DOHH2 (cell line): ENCODE data around the gene BDKRB2.

Experiments used
- H3F3A ChIP-seq: fragments of 200-600 bp; sonication (generic), shearing (Covaris generic); 2 replicates; pipeline ENCODE4 v1.6.0; 2016; ENCODE audit warnings: antibody characterized with exemption, mild to moderate bottlenecking; ENCODE audit not compliant: control insufficient read depth, insufficient read depth
- H3K27ac ChIP-seq: fragments of 200-600 bp; sonication (generic); 2 replicates; pipeline ENCODE4 v1.5.1; 2014; ENCODE audit warnings: low read depth, mild to moderate bottlenecking, low read length, moderate library complexity
- H3K27me3 ChIP-seq: fragments of 200-600 bp; sonication (generic); 2 replicates; pipeline ENCODE4 v1.6.1; 2014; ENCODE audit warnings: mild to moderate bottlenecking, low read length, mixed read lengths; ENCODE audit not compliant: control insufficient read depth
- H3K36me3 ChIP-seq: fragments of 200-600 bp; sonication (generic); 2 replicates; pipeline ENCODE4 v1.6.1; 2014; ENCODE audit warnings: mild to moderate bottlenecking, low read length, moderate library complexity, mixed read lengths; ENCODE audit not compliant: control insufficient read depth
- H3K4me1 ChIP-seq: fragments of 200-600 bp; sonication (generic); 2 replicates; pipeline ENCODE4 v1.6.1; 2014; ENCODE audit warnings: mild to moderate bottlenecking, low read length, mixed read lengths; ENCODE audit not compliant: control insufficient read depth
- H3K4me2 ChIP-seq: fragments of 200-600 bp; sonication (generic); 2 replicates; pipeline ENCODE4 v1.6.0; 2014; ENCODE audit warnings: mild to moderate bottlenecking, low read length, moderate library complexity
- H3K4me3 ChIP-seq: fragments of 200-600 bp; sonication (generic); 2 replicates; pipeline ENCODE4 v1.5.1; 2014; ENCODE audit warnings: mild to moderate bottlenecking, low read length, mixed read lengths
- H3K79me2 ChIP-seq: fragments of 200-600 bp; sonication (generic); 2 replicates; pipeline ENCODE4 v1.6.1; 2014; ENCODE audit warnings: mild to moderate bottlenecking, low read length, mixed read lengths; ENCODE audit not compliant: control insufficient read depth
- H3K9me2 ChIP-seq: fragments of 200-600 bp; sonication (generic); replicated peaks from 2 replicates; pipeline ENCODE4 v1.6.1; 2014; ENCODE audit warnings: mild to moderate bottlenecking, low read length, mixed read lengths; ENCODE audit not compliant: control insufficient read depth
- H3K9me3 ChIP-seq: fragments of 200-600 bp; sonication (generic); 2 replicates; pipeline ENCODE4 v1.6.1; 2014; ENCODE audit warnings: antibody characterized with exemption, low read length, mixed read lengths; ENCODE audit not compliant: control insufficient read depth, insufficient read depth
- H4K20me1 ChIP-seq: fragments of 200-600 bp; sonication (generic); 2 replicates; pipeline ENCODE4 v1.6.0; 2014; ENCODE audit warnings: low read depth, mild to moderate bottlenecking, antibody characterized with exemption, low read length, moderate library complexity; ENCODE audit not compliant: control insufficient read depth, insufficient read depth
- CTCF ChIP-seq: fragments of 200-600 bp; sonication (generic); IDR thresholded peaks from one replicate; pipeline ENCODE4 v1.5.1; 2014; ENCODE audit warnings: antibody characterized with exemption, mild to moderate bottlenecking, low read depth, low read length; ENCODE audit not compliant: poor library complexity, severe bottlenecking
- EZH2phosphoT487 ChIP-seq: fragments of 200-600 bp; sonication (generic); IDR thresholded peaks from 2 replicates; pipeline ENCODE4 v1.6.1; 2017; ENCODE audit warnings: borderline replicate concordance, mild to moderate bottlenecking, antibody characterized with exemption, low read length, moderate library complexity, mixed read lengths

BDKRB2 gene

GRCh38 chr14:96225745-96226151, 21.1 kb downstream of the BDKRB2 start:
- H3K9me2 ChIP-seq = no peaks in the 10 kb centered on the region
- H3K4me3 ChIP-seq = no peak overlapping the region
- TF ChIP-seq CTCF (no peak), EZH2phosphoT487 (no peak)
- H3K27me3 ChIP-seq = no peaks in the 10 kb centered on the region
- H4K20me1 ChIP-seq = no peaks in the 10 kb centered on the region
- no peaks in the 10 kb centered on the region for H3F3A ChIP-seq
- H3K4me1 ChIP-seq = no peaks in the 10 kb centered on the region
- H3K27ac ChIP-seq = no peak overlapping the region
- no peaks in the 10 kb centered on the region for H3K9me3 ChIP-seq
- no peak overlapping the region for H3K4me2 ChIP-seq
- no peaks in the 10 kb centered on the region for H3K36me3 ChIP-seq
- no peaks in the 10 kb centered on the region for H3K79me2 ChIP-seq

GRCh38 chr14:96227428-96227827, 22.8 kb downstream of the BDKRB2 start:
- no peaks in the 10 kb centered on the region for H3K9me2 ChIP-seq

DNA sequence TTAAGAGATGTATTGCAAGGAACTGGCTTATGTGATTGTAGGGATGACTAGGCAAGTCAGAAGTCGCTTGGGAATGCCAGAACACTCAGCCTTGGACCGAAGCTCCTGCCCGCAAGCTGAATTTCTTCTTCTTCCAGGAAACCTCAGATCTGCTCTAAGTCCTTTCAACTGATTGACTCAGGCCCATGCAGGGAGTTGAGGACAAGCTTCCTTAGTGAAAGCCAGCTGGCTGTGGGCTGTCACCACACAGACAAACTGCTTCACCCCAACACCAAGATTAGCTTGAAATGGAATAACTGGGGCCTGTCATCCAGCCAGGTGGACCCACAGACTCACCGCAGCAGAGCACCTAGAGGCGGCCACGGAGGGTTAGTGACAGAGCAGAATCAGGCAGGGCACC, 24.7 kb downstream of the BDKRB2 start:
- Histone ChIP-seq H3K27ac (no peak overlapping the region), H3K9me2 (no peaks in the 10 kb centered on the region), H3K4me2 (no peak overlapping the region), H3K4me1 (no peaks in the 10 kb centered on the region), H3K79me2 (no peaks in the 10 kb centered on the region), H3K9me3 (no peaks in the 10 kb centered on the region), H3K36me3 (no peaks in the 10 kb centered on the region), H3K4me3 (no peak overlapping the region), H3F3A (no peaks in the 10 kb centered on the region), H4K20me1 (no peaks in the 10 kb centered on the region), H3K27me3 (no peaks in the 10 kb centered on the region)
- TF ChIP-seq EZH2phosphoT487 = no peak
- TF ChIP-seq CTCF = no peak

More at GRCh38 chr14:96227428-96227827, 22.8 kb downstream of the BDKRB2 start:
- Histone ChIP-seq H3K27ac (no peak overlapping the region), H3K4me1 (no peaks in the 10 kb centered on the region), H3K36me3 (no peaks in the 10 kb centered on the region), H3K4me3 (no peak overlapping the region), H3K27me3 (no peaks in the 10 kb centered on the region), H3K79me2 (no peaks in the 10 kb centered on the region), H3K9me3 (no peaks in the 10 kb centered on the region), H4K20me1 (no peaks in the 10 kb centered on the region), H3K4me2 (no peak overlapping the region), H3F3A (no peaks in the 10 kb centered on the region)
- TF ChIP-seq EZH2phosphoT487 (no peak), CTCF (no peak)

GRCh38 chr14:96231056-96231455, 26.4 kb downstream of the BDKRB2 start:
- Histone ChIP-seq H3K27ac (no peak overlapping the region), H3K4me2 (no peak overlapping the region), H3F3A (no peaks in the 10 kb centered on the region), H3K4me3 (no peak overlapping the region), H3K9me2 (no peaks in the 10 kb centered on the region), H3K79me2 (no peaks in the 10 kb centered on the region), H3K36me3 (no peaks in the 10 kb centered on the region), H4K20me1 (no peaks in the 10 kb centered on the region), H3K4me1 (no peaks in the 10 kb centered on the region), H3K27me3 (no peaks in the 10 kb centered on the region), H3K9me3 (no peaks in the 10 kb centered on the region)
- TF ChIP-seq EZH2phosphoT487 (no peak), CTCF (no peak)
